Upper lobe of right lung (tissue), 1 donor: ENCODE data around the gene PLEKHA7. TPM values are rescaled to one million over a fixed set of nuclear protein-coding genes. Genes with fewer than 3 reads are reported as not detected.

Source experiments
- ATAC-seq: fragments of 200-7000 bp; cut with Tn5 transposase; one replicate; pipeline ENCODE4 v1.9.1; 2020; ENCODE audit warnings: mild to moderate bottlenecking, moderate library complexity
- DNase-seq: peaks from one replicate; pipeline ENCODE4 v3.0.0-alpha.2; 2020
- H3K27ac ChIP-seq: fragments of 200-600 bp; one replicate; pipeline ENCODE4 v1.8.0; 2022
- H3K27me3 ChIP-seq: fragments of 200-600 bp; one replicate; pipeline ENCODE4 v1.8.0; 2022; ENCODE audit warnings: mild to moderate bottlenecking
- H3K36me3 ChIP-seq: fragments of 200-600 bp; one replicate; pipeline ENCODE4 v1.8.0; 2022
- H3K4me1 ChIP-seq: fragments of 200-600 bp; one replicate; pipeline ENCODE4 v1.8.0; 2022
- H3K4me3 ChIP-seq: fragments of 200-600 bp; one replicate; pipeline ENCODE4 v1.8.0; 2022; ENCODE audit warnings: mild to moderate bottlenecking
- H3K9me3 ChIP-seq: fragments of 200-600 bp; one replicate; pipeline ENCODE4 v1.8.0; 2022
- CTCF ChIP-seq: fragments of 200-600 bp; IDR thresholded peaks from one replicate; pipeline ENCODE4 v1.8.0; 2022; ENCODE audit warnings: antibody characterized with exemption
- intact Hi-C: fragments of 100-400 bp; cut with DNase I; formaldehyde crosslinking; loops from one replicate; pipeline ENCODE4 v1.11.0; 2022
- total RNA-seq: library from RNA; stranded (reverse); fragmentation: NEBNext Ultra II Directional; extraction: Animal tissue kit (Norgen Biotek cat#: 25700); gene quantifications from one replicate; pipeline ENCODE4 v1.2.1, GENCODE V29; 2021
- donor health status: DM: no; HTN: yes; CAD: no; lungs with severe emphysema.

The PLEKHA7 gene
- total RNA-seq, 1 donor from 2014 or later, result 43.6 TPM

GRCh38 chr11:16791191-16791961 is 222.8 kb downstream of the PLEKHA7 start:
- Histone ChIP-seq H3K36me3 (no peaks in the 10 kb centered on the region), H3K27me3 (no peaks in the 10 kb centered on the region), H3K9me3 (no peaks in the 10 kb centered on the region), H3K27ac (peak overlapping the region; percentile 79), H3K4me1 (peaks cover 32% of the 10 kb centered on the region), H3K4me3 (no peak overlapping the region)
- TF ChIP-seq CTCF, result no peak
- DNase-seq (no peak), ATAC-seq (peak; percentile 77)
- intact Hi-C loops, result no loop called here

- Histone ChIP-seq H3K4me3 (no peak overlapping the region), H3K27me3 (no peaks in the 10 kb centered on the region), H3K27ac (peak overlapping the region; percentile 79), H3K9me3 (no peaks in the 10 kb centered on the region), H3K4me1 (peaks cover 39% of the 10 kb centered on the region), H3K36me3 (no peaks in the 10 kb centered on the region)
- ATAC-seq, result no peak
- DNase-seq, result peak; percentile 63
- no peak for TF ChIP-seq CTCF
- intact Hi-C loops, result no loop called here
These were observed 223.6 kb downstream of the PLEKHA7 start for GRCh38 chr11:16790486-16791190.

- DNase-seq (peak; percentile 46), ATAC-seq (no peak)
- Histone ChIP-seq H3K27ac (no peak overlapping the region), H3K27me3 (no peaks in the 10 kb centered on the region), H3K4me3 (no peak overlapping the region), H3K9me3 (no peaks in the 10 kb centered on the region), H3K36me3 (no peaks in the 10 kb centered on the region), H3K4me1 (peaks cover 39% of the 10 kb centered on the region)
- no peak for TF ChIP-seq CTCF
- intact Hi-C loops, result no loop called here
These were observed 224.4 kb downstream of the PLEKHA7 start for GRCh38 chr11:16789560-16790485.

- Histone ChIP-seq H3K4me3 (no peak overlapping the region), H3K27me3 (no peaks in the 10 kb centered on the region), H3K36me3 (no peaks in the 10 kb centered on the region), H3K9me3 (no peaks in the 10 kb centered on the region), H3K4me1 (peaks cover 39% of the 10 kb centered on the region), H3K27ac (peak overlapping the region; percentile 59)
- TF ChIP-seq CTCF, result no peak
- peak; percentile 3 for ATAC-seq
- DNase-seq, result peak; percentile 68
- intact Hi-C loops, result no loop called here
These were observed 225.2 kb downstream of the PLEKHA7 start for GRCh38 chr11:16789063-16789420.

GRCh38 chr11:16788141-16789062 is 225.8 kb downstream of the PLEKHA7 start:
- Histone ChIP-seq H3K27me3 (no peaks in the 10 kb centered on the region), H3K4me1 (peaks cover 39% of the 10 kb centered on the region), H3K36me3 (no peaks in the 10 kb centered on the region), H3K9me3 (no peaks in the 10 kb centered on the region), H3K27ac (peak overlapping the region; percentile 59), H3K4me3 (no peak overlapping the region)
- intact Hi-C loops, result no loop called here
- ATAC-seq (peak; percentile 80), DNase-seq (peak; percentile 88)
- peak; percentile 99 for TF ChIP-seq CTCF
